ENCODE measurements around the gene C16orf92.

Gene C16orf92

DNA sequence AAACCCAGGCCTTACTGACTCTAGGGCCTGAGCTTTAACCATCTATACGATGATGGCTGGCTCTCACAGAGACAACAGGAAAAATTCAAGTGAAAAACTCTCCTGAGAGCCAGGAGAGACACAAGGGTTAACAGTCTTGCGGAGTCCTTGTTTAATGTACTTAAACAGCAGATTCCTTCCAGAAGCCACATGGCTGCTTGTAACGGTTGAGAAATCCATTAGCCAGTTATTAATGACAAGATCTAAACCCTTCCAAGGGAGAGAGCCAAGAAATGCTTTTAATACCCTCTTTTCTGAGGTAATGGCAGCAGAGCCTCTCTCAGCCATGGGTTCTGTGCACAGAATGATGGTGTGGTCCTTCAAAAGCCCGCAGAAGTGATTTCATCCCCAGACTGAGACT lies 37.3 kb downstream of the C16orf92 start:
- Histone ChIP-seq H3K4me1 (ENCODE audit: control extremely low read depth in 1 of 4, control insufficient read depth in 4 of 4, insufficient read depth in 4 of 4, low read length in 3 of 4) (peaks cover 0 to 21% (median 15%) of the 10 kb centered on the region in 4 experiments), H3K9me3 (ENCODE audit: control extremely low read depth in 1 of 5, control insufficient read depth in 4 of 5, insufficient read depth in 2 of 5, low read depth in 1 of 5, low read length in 4 of 5) (no peaks in the 10 kb centered on the region), H3K27ac (ENCODE audit: insufficient read depth in 1 of 2, low read depth in 1 of 2, low read length in 2 of 2, poor library complexity in 1 of 2, severe bottlenecking in 2 of 2) (no peak overlapping the region), H3K36me3 (ENCODE audit: control insufficient read depth in 4 of 4, insufficient read depth in 4 of 4, low read length in 3 of 4) (peaks cover 0 to 3% (median 1%) of the 10 kb centered on the region in 4 experiments), H3K27me3 (replicated peaks in 2 of 5; ENCODE audit: control insufficient read depth in 4 of 5, insufficient read depth in 5 of 5, low read length in 4 of 5) (no peaks in the 10 kb centered on the region), H3K4me3 (ENCODE audit: control insufficient read depth in 1 of 7, extremely low read depth in 1 of 7, insufficient read depth in 4 of 7, low read depth in 2 of 7, low read length in 6 of 7) (no peak overlapping the region)
- 96% methylated on average over 4 of the region's 4 CpGs for WGBS (ENCODE audit: insufficient coverage)
- POLR2A ChIA-PET, result no interaction called here
- DNase-seq, result no peak
- CTCF ChIA-PET, result interaction anchor here (0.5 to 8.5 kb wide), 3 partner anchors 18 to 186 kb away, joined by 3 to 76 read pairs (median 4); no protein-coding TSS in a partner anchor

DNA sequence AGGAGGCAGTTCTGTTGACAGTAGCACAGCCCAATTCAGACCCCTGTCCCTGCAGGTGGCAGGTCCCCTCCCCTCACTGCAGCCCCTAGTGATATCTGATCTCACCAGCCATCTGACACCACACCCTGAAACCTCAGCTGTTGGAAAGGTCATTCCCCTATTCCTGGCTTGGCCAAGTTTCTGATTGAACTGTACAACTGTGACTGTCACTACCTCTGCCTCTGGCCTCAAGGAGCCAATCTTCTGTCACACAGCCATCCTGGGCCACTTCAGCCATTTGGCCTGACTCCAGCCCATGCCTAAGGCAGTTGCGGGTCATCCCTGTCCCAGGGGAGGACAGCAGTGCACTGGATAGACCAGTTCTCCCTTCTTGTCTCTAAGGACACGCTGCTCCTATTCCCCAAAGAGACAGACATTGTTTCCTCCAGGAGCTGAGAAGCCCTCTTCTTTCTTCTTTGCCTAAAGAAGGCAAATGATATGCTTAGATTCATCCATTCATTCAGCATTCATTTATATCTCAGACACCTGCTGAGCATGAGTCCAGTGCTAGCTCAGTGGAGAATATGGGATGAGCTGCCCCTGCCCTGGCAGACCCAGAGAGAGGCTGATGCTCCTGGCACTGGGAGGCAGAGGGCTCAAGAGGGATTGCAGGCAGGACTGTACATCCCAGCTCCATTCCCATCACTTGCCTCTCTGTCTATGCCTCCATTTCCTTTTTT lies 38.0 kb downstream of the C16orf92 start:
- H3K4me3 ChIP-seq (ENCODE audit: control insufficient read depth in 1 of 7, extremely low read depth in 1 of 7, insufficient read depth in 4 of 7, low read depth in 2 of 7, low read length in 6 of 7), result no peak overlapping the region
- H3K27ac ChIP-seq (ENCODE audit: insufficient read depth in 1 of 2, low read depth in 1 of 2, low read length in 2 of 2, poor library complexity in 1 of 2, severe bottlenecking in 2 of 2), result no peak overlapping the region
- H3K4me1 ChIP-seq (ENCODE audit: control extremely low read depth in 1 of 4, control insufficient read depth in 4 of 4, insufficient read depth in 4 of 4, low read length in 3 of 4), result peaks cover 0 to 21% (median 15%) of the 10 kb centered on the region in 4 experiments
- no peaks in the 10 kb centered on the region for H3K9me3 ChIP-seq (ENCODE audit: control extremely low read depth in 1 of 5, control insufficient read depth in 4 of 5, insufficient read depth in 2 of 5, low read depth in 1 of 5, low read length in 4 of 5)
- no peak for DNase-seq
- ChIA-PET CTCF (interaction anchor here (1.3 kb wide), 1 partner anchor 19 kb away, joined by 3 read pairs; no protein-coding TSS in a partner anchor), POLR2A (no interaction called here)
- H3K27me3 ChIP-seq (replicated peaks in 2 of 5; ENCODE audit: control insufficient read depth in 4 of 5, insufficient read depth in 5 of 5, low read length in 4 of 5), result no peaks in the 10 kb centered on the region
- WGBS (ENCODE audit: insufficient coverage), result 100% methylated on average over 2 of the region's 2 CpGs
- peaks cover 0 to 3% (median 1%) of the 10 kb centered on the region in 4 experiments for H3K36me3 ChIP-seq (ENCODE audit: control insufficient read depth in 4 of 4, insufficient read depth in 4 of 4, low read length in 3 of 4)

DNA sequence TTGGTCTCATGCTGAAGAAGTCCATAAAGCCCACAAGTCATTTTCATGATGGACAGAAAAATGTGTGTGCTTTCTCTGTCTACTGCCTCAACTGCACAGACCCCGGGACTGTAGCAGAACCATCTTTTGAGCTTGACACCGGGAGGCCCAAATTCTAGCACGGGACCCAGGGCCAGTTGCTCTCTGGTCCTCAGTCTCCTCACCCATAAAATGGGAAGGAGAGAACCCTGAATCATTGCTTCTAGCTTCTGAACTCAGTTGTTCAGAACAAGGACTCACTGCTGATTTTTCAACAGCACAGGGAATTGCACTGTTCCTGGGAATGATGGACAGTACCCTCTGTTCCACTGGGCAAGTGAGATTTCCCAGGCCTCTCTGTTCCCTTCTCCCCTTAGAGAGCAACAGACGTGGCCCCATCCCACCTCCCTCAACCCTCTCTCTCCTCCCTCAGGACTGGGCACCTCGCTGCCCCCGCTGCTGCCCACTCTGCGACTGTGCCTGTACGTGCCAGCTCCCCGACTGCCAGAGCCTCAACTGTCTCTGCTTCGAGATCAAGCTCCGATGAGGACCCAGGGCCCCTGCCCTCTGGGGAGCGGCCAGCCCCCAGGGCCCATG lies 40.4 kb downstream of the C16orf92 start:
- 55% methylated on average over 12 of the region's 12 CpGs for WGBS (ENCODE audit: insufficient coverage)
- peak overlapping the region in 6 of 7 experiments; percentile 82 to 99 (median 94) for H3K4me3 ChIP-seq (ENCODE audit: control insufficient read depth in 1 of 7, extremely low read depth in 1 of 7, insufficient read depth in 4 of 7, low read depth in 2 of 7, low read length in 6 of 7)
- H3K9me3 ChIP-seq (ENCODE audit: control extremely low read depth in 1 of 5, control insufficient read depth in 4 of 5, insufficient read depth in 2 of 5, low read depth in 1 of 5, low read length in 4 of 5), result no peaks in the 10 kb centered on the region
- peak overlapping the region; percentile 50 to 91 for H3K27ac ChIP-seq (ENCODE audit: insufficient read depth in 1 of 2, low read depth in 1 of 2, low read length in 2 of 2, poor library complexity in 1 of 2, severe bottlenecking in 2 of 2)
- ChIA-PET CTCF (interaction anchor here (0.5 to 5.1 kb wide), 6 partner anchors 8 to 61 kb away, joined by 3 to 25 read pairs (median 4); partner anchors contain the start of gene TBX6), POLR2A (interaction anchor here (0.6 kb wide), 1 partner anchor 311 kb away, joined by 3 read pairs; no protein-coding TSS in a partner anchor)
- DNase-seq, result no peak
- peaks cover 0 to 20% (median 14%) of the 10 kb centered on the region in 4 experiments for H3K36me3 ChIP-seq (ENCODE audit: control insufficient read depth in 4 of 4, insufficient read depth in 4 of 4, low read length in 3 of 4)
- H3K27me3 ChIP-seq (replicated peaks in 2 of 5; ENCODE audit: control insufficient read depth in 4 of 5, insufficient read depth in 5 of 5, low read length in 4 of 5), result no peaks in the 10 kb centered on the region
- peaks cover 0 to 38% (median 30%) of the 10 kb centered on the region in 4 experiments for H3K4me1 ChIP-seq (ENCODE audit: control extremely low read depth in 1 of 4, control insufficient read depth in 4 of 4, insufficient read depth in 4 of 4, low read length in 3 of 4)

DNA sequence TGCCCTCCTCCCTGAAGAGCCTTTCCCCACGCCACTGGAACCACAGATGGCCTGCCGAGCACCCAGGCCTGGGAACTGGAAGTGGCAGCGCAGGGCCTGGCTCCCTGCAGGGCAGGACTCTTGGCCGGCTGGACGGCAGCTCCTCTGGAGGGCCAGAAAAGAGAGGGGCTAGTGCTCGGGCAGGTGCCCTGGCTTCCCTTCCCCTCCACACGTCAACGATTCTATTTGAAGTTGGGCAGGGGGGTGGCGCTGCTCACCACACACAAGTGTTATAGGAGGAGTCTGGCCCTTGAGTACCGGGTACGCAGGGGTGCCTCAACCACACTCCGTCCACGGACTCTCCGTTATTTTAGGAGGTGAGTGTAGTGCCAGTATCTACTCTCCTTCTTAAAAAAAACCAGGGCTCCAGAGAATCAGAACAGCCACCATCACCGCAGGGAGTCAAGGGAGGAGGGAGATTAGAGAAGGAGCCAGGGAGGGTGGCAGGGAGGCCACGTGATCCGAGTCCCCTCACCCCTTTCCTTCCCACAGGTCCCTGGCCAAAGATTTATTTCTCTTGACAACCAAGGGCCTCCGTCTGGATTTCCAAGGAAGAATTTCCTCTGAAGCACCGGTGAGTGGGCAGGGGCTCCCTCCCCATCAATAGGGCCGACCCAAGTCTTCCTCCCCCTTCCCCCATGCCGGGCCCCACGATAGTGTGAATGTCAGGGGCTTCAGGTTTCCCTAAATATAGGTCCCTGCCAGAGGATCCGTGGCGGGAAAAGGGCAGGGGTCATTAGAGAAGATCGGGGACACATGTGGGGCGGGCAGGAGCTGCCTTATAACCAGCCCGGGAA lies 41.1 kb downstream of the C16orf92 start:
- DNase-seq, result peak; percentile 72 to 84 (median 81)
- ChIA-PET CTCF (interaction anchor here (0.9 to 19.2 kb wide), 9 partner anchors 9 to 122 kb away, joined by 3 to 235 read pairs (median 5); partner anchors contain the start of genes PPP4C, TBX6 and YPEL3), POLR2A (interaction anchor here (0.6 to 2.2 kb wide), 3 partner anchors 9 to 310 kb away, joined by 3 to 11 read pairs (median 5); partner anchors contain the start of gene TAOK2)
- 3% methylated on average over 14 of the region's 27 CpGs for WGBS (ENCODE audit: insufficient coverage)
- peaks cover 0 to 27% (median 21%) of the 10 kb centered on the region in 4 experiments for H3K36me3 ChIP-seq (ENCODE audit: control insufficient read depth in 4 of 4, insufficient read depth in 4 of 4, low read length in 3 of 4)
- H3K4me3 ChIP-seq (ENCODE audit: control insufficient read depth in 1 of 7, extremely low read depth in 1 of 7, insufficient read depth in 4 of 7, low read depth in 2 of 7, low read length in 6 of 7), result peak overlapping the region; percentile 82 to 99 (median 93)
- H3K27me3 ChIP-seq (replicated peaks in 2 of 5; ENCODE audit: control insufficient read depth in 4 of 5, insufficient read depth in 5 of 5, low read length in 4 of 5), result no peaks in the 10 kb centered on the region
- H3K4me1 ChIP-seq (ENCODE audit: control extremely low read depth in 1 of 4, control insufficient read depth in 4 of 4, insufficient read depth in 4 of 4, low read length in 3 of 4), result peaks cover 0 to 38% (median 32%) of the 10 kb centered on the region in 4 experiments
- peak overlapping the region; percentile 50 to 91 for H3K27ac ChIP-seq (ENCODE audit: insufficient read depth in 1 of 2, low read depth in 1 of 2, low read length in 2 of 2, poor library complexity in 1 of 2, severe bottlenecking in 2 of 2)
- no peaks in the 10 kb centered on the region for H3K9me3 ChIP-seq (ENCODE audit: control extremely low read depth in 1 of 5, control insufficient read depth in 4 of 5, insufficient read depth in 2 of 5, low read depth in 1 of 5, low read length in 4 of 5)

DNA sequence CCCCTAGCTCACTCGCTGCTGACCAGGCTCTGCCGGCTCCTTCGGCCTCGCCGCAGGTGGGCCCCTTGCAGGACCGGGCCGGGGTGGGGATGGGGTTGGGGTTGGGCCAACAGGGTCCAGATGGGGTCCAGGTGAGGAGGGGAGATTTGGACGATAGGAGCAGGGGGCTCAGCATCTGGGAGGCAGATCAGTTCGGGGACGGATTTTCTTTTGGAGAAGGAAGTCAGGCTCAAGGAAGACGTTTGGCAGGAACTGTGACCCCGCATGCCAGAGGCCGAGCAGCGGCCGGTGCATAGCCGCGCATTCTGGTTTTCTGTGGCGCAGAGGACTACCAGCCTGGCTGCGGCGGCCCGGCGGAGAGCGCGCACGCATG lies 41.7 kb downstream of the C16orf92 start:
- POLR2A ChIA-PET, result interaction anchor here (0.6 to 2.6 kb wide), 6 partner anchors 10 to 398 kb away, joined by 4 to 20 read pairs (median 10); partner anchors contain the start of genes PPP4C, TAOK2 and TBX6

More for the DNA sequence above, 41.7 kb downstream of the C16orf92 start:
- no peaks in the 10 kb centered on the region for H3K27me3 ChIP-seq (replicated peaks in 2 of 5; ENCODE audit: control insufficient read depth in 4 of 5, insufficient read depth in 5 of 5, low read length in 4 of 5)
- CTCF ChIA-PET, result interaction anchor here (1.2 to 19.2 kb wide), 6 partner anchors 9 to 121 kb away, joined by 3 to 235 read pairs (median 6); partner anchors contain the start of genes PPP4C, TBX6 and YPEL3
- DNase-seq, result no peak
- peaks cover 0 to 38% (median 35%) of the 10 kb centered on the region in 4 experiments for H3K4me1 ChIP-seq (ENCODE audit: control extremely low read depth in 1 of 4, control insufficient read depth in 4 of 4, insufficient read depth in 4 of 4, low read length in 3 of 4)
- H3K9me3 ChIP-seq (ENCODE audit: control extremely low read depth in 1 of 5, control insufficient read depth in 4 of 5, insufficient read depth in 2 of 5, low read depth in 1 of 5, low read length in 4 of 5), result no peaks in the 10 kb centered on the region
- WGBS (ENCODE audit: insufficient coverage), result 0% methylated on average over 14 of the region's 25 CpGs
- peak overlapping the region; percentile 82 to 99 (median 93) for H3K4me3 ChIP-seq (ENCODE audit: control insufficient read depth in 1 of 7, extremely low read depth in 1 of 7, insufficient read depth in 4 of 7, low read depth in 2 of 7, low read length in 6 of 7)
- peaks cover 3 to 33% (median 26%) of the 10 kb centered on the region in 4 experiments for H3K36me3 ChIP-seq (ENCODE audit: control insufficient read depth in 4 of 4, insufficient read depth in 4 of 4, low read length in 3 of 4)
- H3K27ac ChIP-seq (ENCODE audit: insufficient read depth in 1 of 2, low read depth in 1 of 2, low read length in 2 of 2, poor library complexity in 1 of 2, severe bottlenecking in 2 of 2), result peak overlapping the region in 1 of 2 experiments; percentile 91

All from common myeloid progenitor, CD34-positive (primary cell).